SK-N-SH (cell line): ENCODE results near the gene BCAS3. TPM values are rescaled to one million over a fixed set of nuclear protein-coding genes. Genes with fewer than 3 reads are reported as not detected.

Experiments used
- CTCF ChIA-PET: fragments of 300-600, 350-600 bp; formaldehyde crosslinking; extraction: SDS; loops from one replicate; lab custom pipeline; 2021; lab: Yijun Ruan, JAX
- POLR2A ChIA-PET: fragments of 350-600 bp; sonication (Branson Sonifier 250); formaldehyde crosslinking; extraction: SDS; loops from one replicate; lab custom pipeline; 2020; ENCODE audit warnings: antibody characterized with exemption, inconsistent platforms; lab: Yijun Ruan, JAX
- DNase-seq: peaks from one replicate; pipeline ENCODE4 v3.0.0; 2012
- H2AFZ ChIP-seq: fragments of 200-600 bp; sonication (generic); 2 replicates; pipeline ENCODE4 v1.8.1; 2016; ENCODE audit warnings: antibody characterized with exemption, mild to moderate bottlenecking, low read depth
- H3F3A ChIP-seq: fragments of 200-600 bp; sonication (generic); replicated peaks from 2 replicates; pipeline ENCODE3; 2016; ENCODE audit warnings: antibody characterized with exemption, mild to moderate bottlenecking; ENCODE audit not compliant: insufficient read depth
- H3K27ac ChIP-seq, 2 experiments: fragments of 200-500 bp in 1 of 2; fragments of 200-600 bp in 1 of 2; sonication (Bioruptor generic) in 1 of 2; sonication (generic), shearing (Covaris generic) in 1 of 2; 2 replicates each; pipeline versions ENCODE4 v1.5.1 to v1.6.1; 2014 to 2016; ENCODE audit warnings: low read depth in 2 of 2, inconsistent platforms in 1 of 2, low read length in 1 of 2, mild to moderate bottlenecking in 1 of 2, mixed read lengths in 1 of 2
- H3K27me3 ChIP-seq: fragments of 200-600 bp; sonication (generic), shearing (Covaris generic); 2 replicates; pipeline ENCODE4 v1.6.1; 2016; ENCODE audit warnings: mixed run types; ENCODE audit not compliant: insufficient read depth
- H3K36me3 ChIP-seq, 2 experiments: fragments of 200-500 bp in 1 of 2; fragments of 200-600 bp in 1 of 2; sonication (Bioruptor generic) in 1 of 2; sonication (generic) in 1 of 2; replicated peaks in 1 of 2; 2 replicates each; pipeline versions ENCODE3 to v1.5.1; 2014 to 2016; ENCODE audit warnings: low read length in 1 of 2, mild to moderate bottlenecking in 1 of 2; ENCODE audit not compliant: insufficient read depth in 2 of 2, control insufficient read depth in 1 of 2
- H3K4me1 ChIP-seq, 2 experiments: fragments of 200-500 bp in 1 of 2; fragments of 200-600 bp in 1 of 2; sonication (Bioruptor generic) in 1 of 2; sonication (generic), shearing (Covaris generic) in 1 of 2; 2 replicates each; pipeline versions ENCODE4 v1.5.1 to v1.6.1; 2014 to 2016; ENCODE audit warnings: low read depth in 1 of 2, low read length in 1 of 2, mixed run types in 1 of 2; ENCODE audit not compliant: insufficient read depth in 2 of 2, control insufficient read depth in 1 of 2
- H3K4me2 ChIP-seq: fragments of 200-600 bp; sonication (generic), shearing (Covaris generic); 2 replicates; pipeline ENCODE4 v1.6.1; 2017; ENCODE audit warnings: mixed run types
- H3K4me3 ChIP-seq, 2 experiments: fragments of 200-500 bp in 1 of 2; fragments of 200-600 bp in 1 of 2; sonication (Bioruptor generic) in 1 of 2; sonication (generic), shearing (Covaris generic) in 1 of 2; 2 replicates each; pipeline versions ENCODE4 v1.5.1 to v1.8.1; 2014 to 2016; ENCODE audit warnings: low read depth in 2 of 2, inconsistent platforms in 1 of 2, low read length in 1 of 2, mild to moderate bottlenecking in 1 of 2, mixed read lengths in 1 of 2, moderate library complexity in 1 of 2
- H3K79me2 ChIP-seq: fragments of 200-600 bp; sonication (generic); 2 replicates; pipeline ENCODE4 v1.8.1; 2017; ENCODE audit warnings: mild to moderate bottlenecking; ENCODE audit not compliant: insufficient read depth
- H3K9ac ChIP-seq: fragments of 200-600 bp; sonication (generic); 2 replicates; pipeline ENCODE4 v1.6.1; 2017; ENCODE audit warnings: mixed run types
- H3K9me2 ChIP-seq: fragments of 200-600 bp; sonication (generic); 2 replicates; pipeline ENCODE4 v1.6.1; 2017; ENCODE audit warnings: mixed run types
- H3K9me3 ChIP-seq: fragments of 200-600 bp; sonication (generic); 2 replicates; pipeline ENCODE4 v1.6.1; 2017; ENCODE audit warnings: mixed run types, mild to moderate bottlenecking, moderate library complexity
- H4K20me1 ChIP-seq: fragments of 200-600 bp; sonication (generic); 2 replicates; pipeline ENCODE4 v1.6.1; 2017; ENCODE audit warnings: mild to moderate bottlenecking, mixed run types; ENCODE audit not compliant: insufficient read depth
- CHD2 ChIP-seq: fragments of 150-350 bp; IDR thresholded peaks from 2 replicates; pipeline ENCODE4 v1.6.1; 2018; ENCODE audit warnings: low read length; ENCODE audit not compliant: partially characterized antibody
- ELF1 ChIP-seq: IDR thresholded peaks from 2 replicates; pipeline ENCODE4 v1.4.0; 2012
- EP300 ChIP-seq, 2 experiments: IDR thresholded peaks; 2 replicates each; pipeline versions ENCODE4 v1.4.0 to v1.6.1; 2012; ENCODE audit warnings: borderline replicate concordance in 1 of 2, low read depth in 1 of 2, low read length in 1 of 2
- GABPA ChIP-seq: IDR thresholded peaks from 2 replicates; pipeline ENCODE4 v1.4.0; 2012; ENCODE audit warnings: low read depth, mild to moderate bottlenecking
- GATA2 ChIP-seq: sonication (generic); formaldehyde crosslinking; IDR thresholded peaks from 2 replicates; pipeline ENCODE4 v1.5.0; 2020; ENCODE audit warnings: mild to moderate bottlenecking, missing genetic modification reagents
- JUND ChIP-seq: IDR thresholded peaks from 2 replicates; pipeline ENCODE4 v1.4.0; 2012
- MAX ChIP-seq: IDR thresholded peaks from 2 replicates; pipeline ENCODE4 v1.4.0; 2012; ENCODE audit warnings: low read depth
- MEF2A ChIP-seq: IDR thresholded peaks from 2 replicates; pipeline ENCODE4 v1.4.0; 2012; ENCODE audit warnings: low read depth, borderline replicate concordance
- MXI1 ChIP-seq: IDR thresholded peaks from 2 replicates; pipeline ENCODE4 v1.6.1; 2012; ENCODE audit warnings: mild to moderate bottlenecking, low read depth, low read length, improper control_type of control experiment
- NFIC ChIP-seq: IDR thresholded peaks from 2 replicates; pipeline ENCODE4 v1.4.0; 2012; ENCODE audit warnings: borderline replicate concordance
- NRF1 ChIP-seq: IDR thresholded peaks from 2 replicates; pipeline ENCODE4 v1.6.1; 2012; ENCODE audit warnings: low read depth, mild to moderate bottlenecking, low read length
- PBX3 ChIP-seq: IDR thresholded peaks from 2 replicates; pipeline ENCODE4; 2012
- POLR2AphosphoS5 ChIP-seq: IDR thresholded peaks from 2 replicates; pipeline ENCODE4 v1.6.1; 2012; ENCODE audit warnings: low read depth, low read length
- RCOR1 ChIP-seq: fragments of 150-350 bp; IDR thresholded peaks from 2 replicates; pipeline ENCODE4 v1.6.1; 2017; ENCODE audit warnings: antibody characterized with exemption, low read length
- RFX5 ChIP-seq: IDR thresholded peaks from 2 replicates; pipeline ENCODE4 v1.6.1; 2012; ENCODE audit warnings: mild to moderate bottlenecking, improper control_type of control experiment, low read length
- SMC3 ChIP-seq: IDR thresholded peaks from 2 replicates; pipeline ENCODE4 v1.6.1; 2012; ENCODE audit warnings: low read depth, low read length, improper control_type of control experiment
- TAF1 ChIP-seq: IDR thresholded peaks from 2 replicates; pipeline ENCODE4 v1.6.1; 2012; ENCODE audit warnings: low read depth, mild to moderate bottlenecking, low read length, moderate library complexity, borderline replicate concordance
- TCF12 ChIP-seq: IDR thresholded peaks from 2 replicates; pipeline ENCODE4 v1.4.0; 2012
- WGBS: methylation state at CpG from one replicate; pipeline ENCODE4 v1.1.6; 2017; ENCODE audit warnings: low lambda C conversion rate; 5-methylcytosine and 5-hydroxymethylcytosine counted together
- polyA plus RNA-seq, 3 experiments: library from polyadenylated mRNA; depleted of rRNA; stranded (reverse); fragments of >200 nt; gene quantifications; 2 replicates each; pipeline ENCODE4 v1.2.3, GENCODE V29; 2012
- TF ChIP-seq, protein P1 (sequence below): IDR thresholded peaks from 2 replicates; pipeline ENCODE4 v1.6.1; 2012; ENCODE audit warnings: mild to moderate bottlenecking, low read depth, low read length, moderate library complexity
- TF ChIP-seq, protein P2 (sequence below): IDR thresholded peaks from 2 replicates; pipeline ENCODE4 v1.4.0; 2012; ENCODE audit warnings: low read depth, borderline replicate concordance

The BCAS3 gene
- polyA plus RNA-seq, 1 of the 3 experiments (the other 2 are of a cell fraction): 5.9 TPM

- TF ChIP-seq, protein P1, sequence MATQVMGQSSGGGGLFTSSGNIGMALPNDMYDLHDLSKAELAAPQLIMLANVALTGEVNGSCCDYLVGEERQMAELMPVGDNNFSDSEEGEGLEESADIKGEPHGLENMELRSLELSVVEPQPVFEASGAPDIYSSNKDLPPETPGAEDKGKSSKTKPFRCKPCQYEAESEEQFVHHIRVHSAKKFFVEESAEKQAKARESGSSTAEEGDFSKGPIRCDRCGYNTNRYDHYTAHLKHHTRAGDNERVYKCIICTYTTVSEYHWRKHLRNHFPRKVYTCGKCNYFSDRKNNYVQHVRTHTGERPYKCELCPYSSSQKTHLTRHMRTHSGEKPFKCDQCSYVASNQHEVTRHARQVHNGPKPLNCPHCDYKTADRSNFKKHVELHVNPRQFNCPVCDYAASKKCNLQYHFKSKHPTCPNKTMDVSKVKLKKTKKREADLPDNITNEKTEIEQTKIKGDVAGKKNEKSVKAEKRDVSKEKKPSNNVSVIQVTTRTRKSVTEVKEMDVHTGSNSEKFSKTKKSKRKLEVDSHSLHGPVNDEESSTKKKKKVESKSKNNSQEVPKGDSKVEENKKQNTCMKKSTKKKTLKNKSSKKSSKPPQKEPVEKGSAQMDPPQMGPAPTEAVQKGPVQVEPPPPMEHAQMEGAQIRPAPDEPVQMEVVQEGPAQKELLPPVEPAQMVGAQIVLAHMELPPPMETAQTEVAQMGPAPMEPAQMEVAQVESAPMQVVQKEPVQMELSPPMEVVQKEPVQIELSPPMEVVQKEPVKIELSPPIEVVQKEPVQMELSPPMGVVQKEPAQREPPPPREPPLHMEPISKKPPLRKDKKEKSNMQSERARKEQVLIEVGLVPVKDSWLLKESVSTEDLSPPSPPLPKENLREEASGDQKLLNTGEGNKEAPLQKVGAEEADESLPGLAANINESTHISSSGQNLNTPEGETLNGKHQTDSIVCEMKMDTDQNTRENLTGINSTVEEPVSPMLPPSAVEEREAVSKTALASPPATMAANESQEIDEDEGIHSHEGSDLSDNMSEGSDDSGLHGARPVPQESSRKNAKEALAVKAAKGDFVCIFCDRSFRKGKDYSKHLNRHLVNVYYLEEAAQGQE: peak; percentile 74
- no peak for TF ChIP-seq RFX5
- no peak for TF ChIP-seq NRF1
- TF ChIP-seq TCF12: peak; percentile 92
- no peak for TF ChIP-seq GATA2 (CRISPR knock-in tag)
- peak; percentile 85 for TF ChIP-seq NFIC
- peak; percentile 76; the same call in 1 of the 2 replicates for TF ChIP-seq MEF2A
- TF ChIP-seq EP300 (IDR thresholded peaks at IDR 0.05; ENCODE audit: borderline replicate concordance in 1 of 2, low read depth in 1 of 2, low read length in 1 of 2): peak in 1 of 2 experiments; percentile 93; a peak in 2 of 4 replicates
- TF ChIP-seq PBX3: peak; percentile 98
- 0 out of 2 replicates have a peak, but pooled peaks have one; percentile 8 for TF ChIP-seq GABPA
- peak; percentile 43; the same call in 1 of the 2 replicates for TF ChIP-seq MAX
- no peak for TF ChIP-seq TAF1
Measured at GRCh38 chr17:61338000-61338798, 660.5 kb downstream of the BCAS3 start (continued).

GRCh38 chr17:61338874-61339478 lies 661.3 kb downstream of the BCAS3 start:
- Histone ChIP-seq H4K20me1 (no peaks in the 10 kb centered on the region), H3K4me2 (peak overlapping the region; percentile 68; the same call in 1 of the 2 replicates), H3K9me2 (no peaks in the 10 kb centered on the region), H3K4me3 (no peak overlapping the region), H3F3A (peaks cover 50% of the 10 kb centered on the region), H3K9ac (peak overlapping the region; percentile 48; the same call in 1 of the 2 replicates), H3K79me2 (no peaks in the 10 kb centered on the region), H3K27ac (peak overlapping the region; percentile 70 to 91; a peak in 3 of 4 replicates), H3K36me3 (no peaks in the 10 kb centered on the region), H3K4me1 (peaks cover 20 to 30% of the 10 kb centered on the region in 2 experiments; a peak in 3 of 4 replicates), H3K27me3 (no peaks in the 10 kb centered on the region), H2AFZ (no peak overlapping the region), H3K9me3 (no peaks in the 10 kb centered on the region)
- 84% methylated on average over 5 of the region's 5 CpGs for WGBS
- ChIA-PET POLR2A (no interaction called here), CTCF (no interaction called here)
- no peak for TF ChIP-seq MXI1
- no peak for TF ChIP-seq GABPA
- TF ChIP-seq MAX: no peak
- TF ChIP-seq NRF1: no peak
- no peak for TF ChIP-seq SMC3
- no peak for TF ChIP-seq JUND
- no peak for TF ChIP-seq CHD2
- TF ChIP-seq, protein P2, sequence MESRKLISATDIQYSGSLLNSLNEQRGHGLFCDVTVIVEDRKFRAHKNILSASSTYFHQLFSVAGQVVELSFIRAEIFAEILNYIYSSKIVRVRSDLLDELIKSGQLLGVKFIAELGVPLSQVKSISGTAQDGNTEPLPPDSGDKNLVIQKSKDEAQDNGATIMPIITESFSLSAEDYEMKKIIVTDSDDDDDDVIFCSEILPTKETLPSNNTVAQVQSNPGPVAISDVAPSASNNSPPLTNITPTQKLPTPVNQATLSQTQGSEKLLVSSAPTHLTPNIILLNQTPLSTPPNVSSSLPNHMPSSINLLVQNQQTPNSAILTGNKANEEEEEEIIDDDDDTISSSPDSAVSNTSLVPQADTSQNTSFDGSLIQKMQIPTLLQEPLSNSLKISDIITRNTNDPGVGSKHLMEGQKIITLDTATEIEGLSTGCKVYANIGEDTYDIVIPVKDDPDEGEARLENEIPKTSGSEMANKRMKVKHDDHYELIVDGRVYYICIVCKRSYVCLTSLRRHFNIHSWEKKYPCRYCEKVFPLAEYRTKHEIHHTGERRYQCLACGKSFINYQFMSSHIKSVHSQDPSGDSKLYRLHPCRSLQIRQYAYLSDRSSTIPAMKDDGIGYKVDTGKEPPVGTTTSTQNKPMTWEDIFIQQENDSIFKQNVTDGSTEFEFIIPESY: no peak
- no peak for TF ChIP-seq ELF1
- TF ChIP-seq RCOR1: no peak
- TF ChIP-seq NFIC: no peak
- TF ChIP-seq RFX5: no peak
- no peak for TF ChIP-seq POLR2AphosphoS5
- no peak for TF ChIP-seq MEF2A
- no peak for DNase-seq
